Measurements from ENCODE around the gene MRPS34. TPM values are rescaled to one million over a fixed set of nuclear protein-coding genes. Genes with fewer than 3 reads are reported as not detected.

MRPS34 gene
- total RNA-seq, 1 experiment from 2014 or later: 324 TPM

DNA sequence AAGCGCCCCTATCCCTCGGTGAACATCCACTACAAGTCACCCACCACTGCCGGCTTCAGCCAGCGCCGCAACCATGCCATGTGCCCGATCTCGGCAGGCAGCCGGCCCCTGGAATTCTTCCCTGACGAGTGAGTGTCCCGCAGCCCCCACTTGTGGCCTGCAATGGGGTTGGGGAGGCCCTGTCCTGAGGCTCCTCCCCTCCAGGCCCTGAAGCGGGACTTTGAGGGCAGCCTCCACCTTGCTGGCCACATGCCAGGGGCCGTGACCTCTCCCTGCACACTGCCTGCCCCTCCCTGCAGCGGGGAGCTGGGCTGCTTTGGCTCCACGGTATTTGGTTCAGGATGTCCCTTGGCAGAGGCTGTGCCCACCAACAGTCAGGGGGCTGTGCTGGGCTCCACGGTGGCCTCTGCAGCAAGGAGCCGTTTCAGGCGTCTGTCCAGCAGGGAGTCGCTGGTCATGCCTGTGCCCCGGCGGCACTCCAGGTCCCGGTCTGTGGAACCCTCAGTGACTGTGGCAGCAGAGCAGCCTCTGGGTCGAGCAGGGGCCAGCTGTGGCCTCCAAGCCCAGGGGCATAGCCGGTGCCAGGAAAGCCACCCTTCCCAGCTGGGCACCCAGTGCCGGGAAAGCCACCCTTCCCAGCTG, 9.9 kb downstream of the MRPS34 start:
- Histone ChIP-seq H3K27me3 (ENCODE audit: control insufficient read depth, insufficient read depth, low read length) (no peaks in the 10 kb centered on the region), H3K4me3 (ENCODE audit: insufficient read depth, low read depth, low read length) (no peak overlapping the region), H3K36me3 (replicated peaks; ENCODE audit: control insufficient read depth, insufficient read depth, low read length) (peaks cover 2% of the 10 kb centered on the region)
- peak; percentile 81 for DNase-seq

DNA sequence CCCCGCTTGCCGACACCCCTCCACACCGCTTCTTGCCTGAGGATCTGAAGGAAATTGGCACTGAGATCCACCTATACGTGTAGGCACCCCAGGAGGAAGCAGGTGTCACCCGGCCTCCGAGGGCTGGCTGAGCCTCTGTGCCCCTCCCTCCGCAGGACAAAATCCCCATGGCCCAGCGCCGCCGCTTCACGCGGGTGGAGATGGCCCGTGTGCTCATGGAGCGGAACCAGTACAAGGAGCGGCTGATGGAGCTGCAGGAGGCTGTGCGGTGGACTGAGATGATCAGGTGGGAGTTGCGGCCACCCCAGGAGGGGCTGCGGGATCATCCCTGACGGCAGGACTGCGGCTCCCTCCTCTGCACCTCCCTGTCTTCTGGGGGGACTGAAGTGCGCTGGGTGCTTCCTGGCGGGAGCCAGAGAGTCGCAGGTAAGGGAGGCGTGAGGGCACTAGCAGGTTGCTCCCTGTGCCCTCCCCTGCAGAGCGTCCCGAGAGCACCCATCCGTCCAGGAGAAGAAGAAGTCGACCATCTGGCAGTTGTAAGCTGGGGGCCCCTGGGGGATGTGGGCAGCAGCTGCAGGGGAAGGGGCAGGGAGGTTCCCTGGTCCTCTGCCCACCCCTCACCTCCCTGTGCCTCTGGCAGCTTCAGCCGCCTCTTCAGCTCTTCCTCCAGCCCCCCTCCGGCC, 10.6 kb downstream of the MRPS34 start:
- Histone ChIP-seq H3K36me3 (replicated peaks; ENCODE audit: control insufficient read depth, insufficient read depth, low read length) (peaks cover 2% of the 10 kb centered on the region), H3K27me3 (ENCODE audit: control insufficient read depth, insufficient read depth, low read length) (no peaks in the 10 kb centered on the region), H3K4me3 (ENCODE audit: insufficient read depth, low read depth, low read length) (no peak overlapping the region)
- no peak for DNase-seq

DNA sequence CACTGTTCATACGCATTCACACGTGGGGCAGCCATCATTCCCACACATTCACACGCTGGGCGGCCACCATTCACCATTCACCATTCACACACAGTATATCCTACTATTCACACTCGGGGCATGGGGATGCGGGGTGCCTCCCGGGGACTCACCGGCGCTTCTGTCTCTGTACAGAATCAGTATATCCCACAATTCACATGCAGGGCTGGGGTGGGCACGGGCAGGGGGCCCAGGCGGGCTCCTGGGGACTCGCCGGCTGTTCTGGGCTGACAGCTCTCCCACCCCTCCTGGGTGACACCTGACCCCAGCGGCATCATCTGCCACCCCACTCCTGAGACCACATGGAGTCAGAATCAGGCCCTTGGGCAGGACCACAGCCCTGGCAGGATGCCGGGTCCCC, 11.2 kb downstream of the MRPS34 start:
- Histone ChIP-seq H3K27me3 (ENCODE audit: control insufficient read depth, insufficient read depth, low read length) (no peaks in the 10 kb centered on the region), H3K4me3 (ENCODE audit: insufficient read depth, low read depth, low read length) (no peak overlapping the region), H3K36me3 (replicated peaks; ENCODE audit: control insufficient read depth, insufficient read depth, low read length) (peaks cover 2% of the 10 kb centered on the region)
- DNase-seq: no peak

DNA sequence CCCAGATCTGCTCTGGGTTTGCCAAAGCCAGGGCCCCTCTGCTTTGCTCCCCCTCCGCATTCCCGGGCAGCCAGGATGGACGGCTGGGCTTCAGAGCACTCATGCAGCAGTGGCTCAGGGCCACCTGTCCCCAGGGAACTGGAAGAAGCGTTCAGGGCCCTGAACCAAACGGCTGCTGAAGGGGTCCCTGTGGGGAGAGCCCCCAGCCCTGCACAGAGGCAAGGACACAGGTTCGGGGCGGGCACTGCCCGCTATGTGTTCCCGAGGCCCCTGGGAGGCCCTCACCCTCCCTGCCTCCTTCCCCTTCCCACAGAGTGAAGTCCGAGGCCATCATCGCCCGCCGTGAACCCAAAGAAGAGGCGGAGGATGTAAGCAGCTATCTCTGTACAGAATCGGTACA, 12.0 kb downstream of the MRPS34 start:
- Histone ChIP-seq H3K4me3 (ENCODE audit: insufficient read depth, low read depth, low read length) (no peak overlapping the region), H3K27me3 (ENCODE audit: control insufficient read depth, insufficient read depth, low read length) (no peaks in the 10 kb centered on the region), H3K36me3 (replicated peaks; ENCODE audit: control insufficient read depth, insufficient read depth, low read length) (peaks cover 2% of the 10 kb centered on the region)
- DNase-seq: no peak

DNA sequence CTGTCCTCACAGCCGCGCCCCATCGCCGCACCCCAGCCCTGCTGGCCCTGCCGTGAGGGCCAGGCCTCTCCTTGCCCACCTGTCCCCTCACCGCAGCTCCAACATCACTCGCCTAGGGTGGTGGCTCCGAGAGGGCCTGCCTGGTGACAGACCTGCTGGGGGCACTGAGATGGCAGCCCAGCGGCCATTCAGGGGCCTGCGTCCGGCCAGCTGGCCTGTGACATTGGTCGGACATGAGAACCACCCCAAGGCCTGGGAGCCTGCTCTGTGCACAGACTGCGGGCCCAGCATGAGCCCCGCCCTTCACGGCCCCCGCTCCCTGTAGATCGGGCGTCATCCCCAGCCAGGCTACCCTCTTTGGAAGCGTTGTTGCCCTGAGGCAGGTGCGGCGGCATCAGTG, 13.4 kb downstream of the MRPS34 start:
- Histone ChIP-seq H3K4me3 (ENCODE audit: insufficient read depth, low read depth, low read length) (no peak overlapping the region), H3K36me3 (replicated peaks; ENCODE audit: control insufficient read depth, insufficient read depth, low read length) (no peaks in the 10 kb centered on the region; the same call in 1 of the 2 replicates), H3K27me3 (ENCODE audit: control insufficient read depth, insufficient read depth, low read length) (no peaks in the 10 kb centered on the region)
- DNase-seq: no peak

DNA sequence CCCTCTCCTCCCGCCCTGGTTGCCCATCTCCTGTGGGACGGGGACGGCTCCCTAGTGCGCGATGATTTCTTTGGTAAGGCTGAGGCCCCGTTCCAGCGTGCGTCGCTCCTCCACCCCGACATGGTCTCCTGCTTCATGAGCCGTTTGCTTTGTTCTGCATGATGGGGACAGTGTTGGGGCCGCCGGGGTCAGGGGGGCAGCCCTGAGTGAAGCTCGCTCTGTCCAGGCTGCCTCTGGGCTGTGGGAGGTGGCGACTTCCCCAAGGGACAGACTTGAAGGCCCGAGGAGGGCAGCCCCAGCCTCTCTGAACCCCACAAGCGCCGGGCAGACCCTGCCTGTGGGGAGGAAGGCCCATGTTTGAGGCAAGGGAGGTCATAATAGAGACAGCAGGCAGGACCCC, 14.0 kb downstream of the MRPS34 start:
- Histone ChIP-seq H3K36me3 (replicated peaks; ENCODE audit: control insufficient read depth, insufficient read depth, low read length) (no peaks in the 10 kb centered on the region; the same call in 1 of the 2 replicates), H3K4me3 (ENCODE audit: insufficient read depth, low read depth, low read length) (no peak overlapping the region), H3K27me3 (ENCODE audit: control insufficient read depth, insufficient read depth, low read length) (no peaks in the 10 kb centered on the region)
- no peak for DNase-seq

DNA sequence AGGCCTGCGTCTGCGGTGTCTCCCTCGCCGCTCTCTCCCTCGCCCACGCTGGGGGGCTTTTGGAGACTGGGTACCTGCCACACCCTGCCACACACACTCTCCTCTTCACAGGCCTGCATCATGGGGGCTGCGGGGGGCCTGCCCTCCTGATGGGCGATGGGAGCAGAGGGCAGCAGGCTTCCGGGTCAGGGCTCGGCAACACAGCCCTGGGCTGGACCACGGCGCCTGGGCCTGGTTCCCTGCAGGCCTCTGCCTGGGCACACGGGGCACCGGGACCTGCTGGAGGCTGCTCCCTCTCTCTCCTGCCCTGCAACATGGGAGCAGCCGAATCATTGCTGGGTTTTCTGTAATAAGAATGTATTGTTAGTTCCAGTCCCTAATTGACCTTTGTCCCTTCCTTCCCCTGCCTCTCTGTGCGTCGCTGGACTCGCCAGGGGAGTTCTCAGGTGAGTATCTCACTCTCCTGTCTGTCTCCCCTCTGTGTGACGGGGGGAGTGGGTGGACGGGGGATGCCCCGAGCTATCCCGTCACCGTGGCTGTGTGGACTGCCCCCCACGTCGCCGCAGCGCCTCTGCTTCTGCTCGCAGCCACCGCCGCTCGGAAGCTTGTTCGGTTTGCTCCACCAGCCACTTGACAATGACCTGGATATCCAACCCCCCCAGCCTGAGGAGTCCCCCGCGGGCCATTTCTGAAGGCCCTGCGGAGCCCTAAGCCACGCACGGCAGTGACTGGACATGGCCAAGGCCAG, 15.0 kb downstream of the MRPS34 start:
- Histone ChIP-seq H3K36me3 (replicated peaks; ENCODE audit: control insufficient read depth, insufficient read depth, low read length) (no peaks in the 10 kb centered on the region; the same call in 1 of the 2 replicates), H3K27me3 (ENCODE audit: control insufficient read depth, insufficient read depth, low read length) (no peaks in the 10 kb centered on the region), H3K4me3 (ENCODE audit: insufficient read depth, low read depth, low read length) (no peak overlapping the region)
- no peak for DNase-seq

DNA sequence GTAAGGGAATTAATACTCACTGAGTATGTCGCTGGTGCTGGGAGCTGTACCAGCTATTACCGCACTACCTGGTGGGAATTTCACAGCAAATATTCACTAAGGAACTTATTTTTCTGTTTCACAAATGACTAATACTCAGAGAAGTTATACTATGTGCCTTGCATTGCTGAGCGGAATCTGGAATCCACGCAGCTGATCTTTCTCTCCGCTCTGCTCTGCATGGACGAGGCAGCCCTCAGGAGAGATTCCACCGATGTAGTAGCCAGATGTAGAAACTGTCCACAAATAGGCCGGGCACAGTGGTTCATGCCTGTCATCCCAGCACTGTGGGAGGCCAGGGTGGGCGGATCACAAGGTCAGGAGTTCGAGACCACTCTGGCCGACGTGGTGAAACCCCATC, 18.7 kb downstream of the MRPS34 start:
- no peak for DNase-seq
- peaks cover 6% of the 10 kb centered on the region for H3K36me3 ChIP-seq (replicated peaks; ENCODE audit: control insufficient read depth, insufficient read depth, low read length)
- H3K27me3 ChIP-seq (ENCODE audit: control insufficient read depth, insufficient read depth, low read length): no peaks in the 10 kb centered on the region
- no peak overlapping the region for H3K4me3 ChIP-seq (ENCODE audit: insufficient read depth, low read depth, low read length)

DNA sequence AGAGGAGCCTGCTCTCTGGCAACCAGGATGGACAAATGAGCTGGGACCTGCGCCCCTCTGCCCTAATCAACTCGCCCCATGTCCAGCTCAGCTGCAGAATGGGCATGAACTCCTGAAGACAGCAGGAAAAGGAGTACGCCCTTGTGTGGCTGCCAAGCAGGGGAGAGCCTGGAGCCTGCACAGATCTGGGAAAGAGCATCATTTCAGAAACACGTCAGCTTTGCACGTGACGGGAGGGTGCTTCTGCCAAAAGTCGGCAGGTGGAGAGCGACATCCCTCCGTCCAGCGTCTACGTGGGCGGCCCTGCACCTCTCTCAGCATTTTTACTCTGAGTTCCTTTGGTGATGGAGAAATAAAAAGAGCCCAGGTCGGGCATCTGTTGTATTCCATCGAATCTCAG, 20.1 kb downstream of the MRPS34 start:
- Histone ChIP-seq H3K27me3 (ENCODE audit: control insufficient read depth, insufficient read depth, low read length) (no peaks in the 10 kb centered on the region), H3K36me3 (replicated peaks; ENCODE audit: control insufficient read depth, insufficient read depth, low read length) (peaks cover 6% of the 10 kb centered on the region), H3K4me3 (ENCODE audit: insufficient read depth, low read depth, low read length) (no peak overlapping the region)
- DNase-seq: no peak

DNA sequence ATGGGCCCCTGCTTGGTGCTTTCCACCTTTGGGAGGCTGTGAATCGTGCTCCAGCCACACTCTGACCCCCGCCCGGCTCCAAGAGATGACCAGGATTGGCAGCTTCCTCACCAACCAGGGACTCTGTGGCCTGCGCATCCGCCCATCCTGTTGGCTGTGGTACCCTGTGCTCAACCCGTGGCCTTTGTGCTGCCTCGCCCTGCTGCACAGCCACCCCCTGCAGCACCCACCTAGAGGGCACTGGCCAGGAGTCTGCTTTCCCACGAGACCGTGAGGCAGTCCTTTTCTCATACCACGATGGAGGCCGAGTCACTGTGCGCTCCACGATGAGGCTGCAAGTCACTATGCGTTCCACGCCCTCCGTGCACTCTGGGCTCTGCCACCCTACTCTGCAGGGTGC, 21.0 kb downstream of the MRPS34 start:
- Histone ChIP-seq H3K27me3 (ENCODE audit: control insufficient read depth, insufficient read depth, low read length) (no peaks in the 10 kb centered on the region), H3K4me3 (ENCODE audit: insufficient read depth, low read depth, low read length) (no peak overlapping the region), H3K36me3 (replicated peaks; ENCODE audit: control insufficient read depth, insufficient read depth, low read length) (peaks cover 6% of the 10 kb centered on the region)
- DNase-seq: no peak

DNA sequence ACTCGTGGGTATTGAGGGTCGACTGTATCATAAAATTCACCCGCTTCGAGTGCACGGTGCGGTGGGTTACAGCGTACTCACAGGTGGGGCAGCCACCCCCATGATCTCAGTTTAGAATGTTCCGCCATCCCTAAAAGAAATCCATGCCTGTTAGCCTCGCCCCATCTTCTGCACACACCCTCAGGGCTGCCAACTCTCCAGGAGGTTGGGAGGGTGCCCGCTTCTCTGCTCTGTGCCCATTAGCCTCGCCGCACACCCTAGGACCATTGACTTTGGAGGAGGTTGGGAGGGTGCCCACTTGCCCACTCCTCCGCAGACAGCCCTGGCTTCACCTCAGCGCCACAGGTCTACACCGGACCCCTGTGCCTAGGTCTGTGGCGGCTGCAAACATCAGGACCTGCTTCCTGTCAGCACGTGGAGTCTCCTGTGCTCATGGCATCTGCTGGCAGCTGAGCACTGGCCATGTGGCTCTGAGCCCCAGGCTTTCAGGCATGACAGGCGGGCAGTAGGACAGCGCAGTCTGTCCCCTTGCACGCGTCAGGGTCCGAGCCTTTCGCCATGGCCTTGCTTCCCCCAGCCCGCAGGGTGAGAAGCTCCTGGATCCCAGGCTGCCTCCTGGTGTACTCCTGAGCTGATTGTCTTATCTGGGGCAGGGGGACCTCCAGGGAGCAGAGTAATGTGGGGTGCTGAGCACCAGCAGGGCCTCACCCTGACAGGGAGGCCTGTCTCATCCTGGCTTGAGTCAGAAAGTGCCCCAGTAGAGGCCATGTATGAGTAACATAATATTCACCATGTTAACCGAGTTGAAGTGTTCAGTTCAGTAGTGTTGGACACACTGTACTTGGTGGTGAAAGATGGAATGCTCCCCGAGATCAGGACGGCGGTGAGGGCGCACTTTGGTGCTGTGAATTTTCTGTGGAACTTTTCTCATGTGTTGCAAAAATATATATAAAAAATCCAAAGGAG, 23.5 kb downstream of the MRPS34 start:
- no peak for DNase-seq
- Histone ChIP-seq H3K4me3 (ENCODE audit: insufficient read depth, low read depth, low read length) (no peak overlapping the region), H3K36me3 (replicated peaks; ENCODE audit: control insufficient read depth, insufficient read depth, low read length) (peaks cover 6% of the 10 kb centered on the region), H3K27me3 (ENCODE audit: control insufficient read depth, insufficient read depth, low read length) (no peaks in the 10 kb centered on the region)

DNA sequence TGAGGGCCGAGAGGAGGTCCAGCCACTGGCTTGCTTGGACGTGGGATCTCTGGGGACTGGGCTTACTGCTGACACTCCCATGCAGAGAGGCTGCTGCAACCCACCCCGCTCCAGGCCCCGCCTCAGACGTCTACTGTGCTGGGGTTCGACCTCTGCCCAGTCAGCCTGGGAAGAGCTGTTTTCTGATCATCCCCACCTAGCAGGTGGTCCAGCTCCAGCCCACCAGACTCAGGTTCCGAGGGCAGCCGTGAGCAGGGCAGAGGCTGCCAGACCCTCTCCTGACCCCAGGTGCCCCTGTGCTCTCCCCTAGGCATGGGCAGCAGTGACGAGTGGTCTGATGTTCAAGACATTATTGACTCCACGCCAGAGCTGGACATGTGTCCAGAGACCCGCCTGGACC, 25.0 kb downstream of the MRPS34 start:
- no peak for DNase-seq
- Histone ChIP-seq H3K4me3 (ENCODE audit: insufficient read depth, low read depth, low read length) (no peak overlapping the region), H3K27me3 (ENCODE audit: control insufficient read depth, insufficient read depth, low read length) (no peaks in the 10 kb centered on the region), H3K36me3 (replicated peaks; ENCODE audit: control insufficient read depth, insufficient read depth, low read length) (peaks cover 6% of the 10 kb centered on the region)

DNA sequence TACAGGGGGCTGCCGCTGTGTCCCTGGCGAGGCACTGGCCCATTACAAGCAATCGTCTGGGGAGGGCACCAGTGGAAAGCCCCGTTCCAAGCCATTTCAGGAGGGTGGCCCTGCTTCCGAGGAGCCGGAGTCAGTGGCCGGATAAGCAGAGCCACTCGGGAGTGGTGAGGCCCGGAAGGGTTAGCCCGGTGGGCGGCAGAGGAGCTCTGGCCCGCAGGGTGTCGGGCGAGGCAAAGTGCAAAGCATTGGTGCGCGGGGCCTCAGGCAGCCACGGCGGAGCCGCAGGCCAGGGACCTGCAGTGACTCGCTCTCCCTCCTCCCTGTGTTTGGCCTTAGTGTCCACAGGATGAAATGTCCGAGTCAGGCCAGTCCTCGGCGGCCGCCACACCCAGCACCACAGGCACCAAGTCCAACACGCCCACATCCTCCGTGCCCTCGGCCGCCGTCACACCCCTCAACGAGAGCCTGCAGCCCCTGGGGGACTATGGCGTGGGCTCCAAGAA, 26.2 kb downstream of the MRPS34 start:
- H3K4me3 ChIP-seq (ENCODE audit: insufficient read depth, low read depth, low read length): no peak overlapping the region
- no peaks in the 10 kb centered on the region for H3K27me3 ChIP-seq (ENCODE audit: control insufficient read depth, insufficient read depth, low read length)
- peaks cover 1% of the 10 kb centered on the region for H3K36me3 ChIP-seq (replicated peaks; ENCODE audit: control insufficient read depth, insufficient read depth, low read length)
- DNase-seq: no peak
